ENCODE data around the gene PPP4C.

Gene PPP4C

GRCh38 chr16:30030011-30030685 is 45.6 kb upstream of the PPP4C start:
- no peak for DNase-seq (ENCODE audit: low spot score)
- H3K9me3 ChIP-seq (ENCODE audit: severe bottlenecking): no peaks in the 10 kb centered on the region
- peaks cover 8% of the 10 kb centered on the region for H3K27me3 ChIP-seq (ENCODE audit: insufficient read depth, poor library complexity, severe bottlenecking)
- no peaks in the 10 kb centered on the region for H3K4me1 ChIP-seq (ENCODE audit: insufficient read depth, poor library complexity, severe bottlenecking)
- no peak for ATAC-seq (ENCODE audit: low read depth)
- no peaks in the 10 kb centered on the region for H3K36me3 ChIP-seq (ENCODE audit: low read depth)
- H3K4me3 ChIP-seq (ENCODE audit: severe bottlenecking): no peak overlapping the region
- TF ChIP-seq, protein P1, sequence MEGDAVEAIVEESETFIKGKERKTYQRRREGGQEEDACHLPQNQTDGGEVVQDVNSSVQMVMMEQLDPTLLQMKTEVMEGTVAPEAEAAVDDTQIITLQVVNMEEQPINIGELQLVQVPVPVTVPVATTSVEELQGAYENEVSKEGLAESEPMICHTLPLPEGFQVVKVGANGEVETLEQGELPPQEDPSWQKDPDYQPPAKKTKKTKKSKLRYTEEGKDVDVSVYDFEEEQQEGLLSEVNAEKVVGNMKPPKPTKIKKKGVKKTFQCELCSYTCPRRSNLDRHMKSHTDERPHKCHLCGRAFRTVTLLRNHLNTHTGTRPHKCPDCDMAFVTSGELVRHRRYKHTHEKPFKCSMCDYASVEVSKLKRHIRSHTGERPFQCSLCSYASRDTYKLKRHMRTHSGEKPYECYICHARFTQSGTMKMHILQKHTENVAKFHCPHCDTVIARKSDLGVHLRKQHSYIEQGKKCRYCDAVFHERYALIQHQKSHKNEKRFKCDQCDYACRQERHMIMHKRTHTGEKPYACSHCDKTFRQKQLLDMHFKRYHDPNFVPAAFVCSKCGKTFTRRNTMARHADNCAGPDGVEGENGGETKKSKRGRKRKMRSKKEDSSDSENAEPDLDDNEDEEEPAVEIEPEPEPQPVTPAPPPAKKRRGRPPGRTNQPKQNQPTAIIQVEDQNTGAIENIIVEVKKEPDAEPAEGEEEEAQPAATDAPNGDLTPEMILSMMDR (IDR thresholded peaks at IDR 0.05; ENCODE audit: poor library complexity, severe bottlenecking): no peak
- H3K27ac ChIP-seq (ENCODE audit: poor library complexity, severe bottlenecking): no peak overlapping the region

GRCh38 chr16:30030841-30031413 is 44.9 kb upstream of the PPP4C start, which contains the start of gene TLCD3B:
TLCD3B (minus strand) TSS chr16:30031271; CDS start chr16:30030527, 744 bp downstream.
- Histone ChIP-seq H3K36me3 (ENCODE audit: low read depth) (no peaks in the 10 kb centered on the region), H3K4me1 (ENCODE audit: insufficient read depth, poor library complexity, severe bottlenecking) (no peaks in the 10 kb centered on the region), H3K27me3 (ENCODE audit: insufficient read depth, poor library complexity, severe bottlenecking) (peaks cover 8% of the 10 kb centered on the region), H3K27ac (ENCODE audit: poor library complexity, severe bottlenecking) (no peak within 1 kb of the TSS), H3K4me3 (ENCODE audit: severe bottlenecking) (no peak within 1 kb of the TSS), H3K9me3 (ENCODE audit: severe bottlenecking) (no peaks in the 10 kb centered on the region)
- ATAC-seq (ENCODE audit: low read depth) (no peak), DNase-seq (ENCODE audit: low spot score) (no peak)
- TF ChIP-seq, protein P1 (IDR thresholded peaks at IDR 0.05; ENCODE audit: poor library complexity, severe bottlenecking): no peak

GRCh38 chr16:30031477-30031918 is 44.3 kb upstream of the PPP4C start:
- Histone ChIP-seq H3K9me3 (ENCODE audit: severe bottlenecking) (no peaks in the 10 kb centered on the region), H3K27me3 (ENCODE audit: insufficient read depth, poor library complexity, severe bottlenecking) (peaks cover 8% of the 10 kb centered on the region), H3K4me3 (ENCODE audit: severe bottlenecking) (no peak overlapping the region), H3K27ac (ENCODE audit: poor library complexity, severe bottlenecking) (no peak overlapping the region), H3K4me1 (ENCODE audit: insufficient read depth, poor library complexity, severe bottlenecking) (no peaks in the 10 kb centered on the region), H3K36me3 (ENCODE audit: low read depth) (no peaks in the 10 kb centered on the region)
- ATAC-seq (ENCODE audit: low read depth) (no peak), DNase-seq (ENCODE audit: low spot score) (no peak)
- TF ChIP-seq, protein P1 (IDR thresholded peaks at IDR 0.05; ENCODE audit: poor library complexity, severe bottlenecking): no peak

- TF ChIP-seq, protein P1 (IDR thresholded peaks at IDR 0.05; ENCODE audit: poor library complexity, severe bottlenecking): peak; percentile 90
- peaks cover 8% of the 10 kb centered on the region for H3K27me3 ChIP-seq (ENCODE audit: insufficient read depth, poor library complexity, severe bottlenecking)
- no peak overlapping the region for H3K4me3 ChIP-seq (ENCODE audit: severe bottlenecking)
- no peaks in the 10 kb centered on the region for H3K9me3 ChIP-seq (ENCODE audit: severe bottlenecking)
- no peak overlapping the region for H3K27ac ChIP-seq (ENCODE audit: poor library complexity, severe bottlenecking)
- DNase-seq (ENCODE audit: low spot score) (no peak), ATAC-seq (ENCODE audit: low read depth) (peak; percentile 41)
- H3K36me3 ChIP-seq (ENCODE audit: low read depth): no peaks in the 10 kb centered on the region
- no peaks in the 10 kb centered on the region for H3K4me1 ChIP-seq (ENCODE audit: insufficient read depth, poor library complexity, severe bottlenecking)
Observed at GRCh38 chr16:30032083-30032819, 43.5 kb upstream of the PPP4C start.

Measured in RWPE2 (cell line).